CD4-positive, alpha-beta T cell (primary cell): ENCODE results near the gene PLEKHO1. TPM values are rescaled to one million over a fixed set of nuclear protein-coding genes. Genes with fewer than 3 reads are reported as not detected.
"Not testable (repeated sequence)": the region's sequence is repeated elsewhere in the genome, so short reads cannot be mapped to it uniquely, and the experiment has no call there.

ENCODE experiments used
- ATAC-seq: fragments of 200-7000 bp; cut with Tn5 transposase; one replicate; pipeline ENCODE4 v1.10.0; 2022; ENCODE audit warnings: mild to moderate bottlenecking; ENCODE audit not compliant: poor library complexity
- CTCF ChIA-PET: fragments of 350-600 bp; sonication (Branson Sonifier 250); formaldehyde crosslinking; loops from one replicate; lab custom pipeline; 2021; ENCODE audit warnings: antibody characterized with exemption, inconsistent platforms; lab: Charles Lee
- POLR2A ChIA-PET: fragments of 350-600 bp; sonication (Branson Sonifier 250); formaldehyde crosslinking; loops from one replicate; lab custom pipeline; 2021; ENCODE audit warnings: antibody characterized with exemption, inconsistent platforms; lab: Charles Lee
- DNase-seq, 14 experiments: peaks; one replicate each; pipeline ENCODE4 v3.0.0-alpha.2; 2013 to 2020; ENCODE audit warnings: mixed read lengths in 2 of 14
- H3K27ac ChIP-seq, 2 donors: one replicate each; pipeline versions ENCODE4 v1.5.1 to v1.7.0; 2013; ENCODE audit warnings: low read length in 2 of 2, low read depth in 1 of 2, mild to moderate bottlenecking in 1 of 2
- H3K27me3 ChIP-seq, 2 experiments: 1 replicate in 1 of 2; 2 replicates in 1 of 2; pipeline versions ENCODE4 v1.6.1 to v1.7.0; 2013; ENCODE audit warnings: low read length in 2 of 2, control low read depth in 1 of 2, mild to moderate bottlenecking in 1 of 2, moderate library complexity in 1 of 2; ENCODE audit not compliant: insufficient read depth in 2 of 2, control insufficient read depth in 1 of 2
- H3K36me3 ChIP-seq: one replicate; pipeline ENCODE4 v1.6.1; 2013; ENCODE audit warnings: low read length, control low read depth; ENCODE audit not compliant: insufficient read depth
- H3K4me1 ChIP-seq: one replicate; pipeline ENCODE4 v1.6.1; 2013; ENCODE audit warnings: low read length, control low read depth; ENCODE audit not compliant: insufficient read depth
- H3K4me3 ChIP-seq: one replicate; pipeline ENCODE4 v1.5.1; 2013; ENCODE audit warnings: mild to moderate bottlenecking, low read length, moderate library complexity
- H3K9me3 ChIP-seq, 2 experiments: 1 replicate in 1 of 2; 2 replicates in 1 of 2; pipeline versions ENCODE4 v1.6.1 to v1.7.0; 2013; ENCODE audit warnings: low read length in 2 of 2, mild to moderate bottlenecking in 2 of 2, control low read depth in 1 of 2, moderate library complexity in 1 of 2; ENCODE audit not compliant: control insufficient read depth in 1 of 2, insufficient read depth in 1 of 2
- H3K27ac Mint-ChIP-seq: one replicate; pipeline ENCODE4 v1.8.0; 2020; ENCODE audit warnings: mixed read lengths
- H3K27me3 Mint-ChIP-seq: one replicate; pipeline ENCODE4 v1.8.0; 2021; ENCODE audit warnings: mixed read lengths
- H3K36me3 Mint-ChIP-seq: one replicate; pipeline ENCODE4 v1.8.0; 2021; ENCODE audit warnings: low read depth, mixed read lengths
- H3K4me1 Mint-ChIP-seq: one replicate; pipeline ENCODE4 v1.8.0; 2021; ENCODE audit warnings: low read depth, mixed read lengths
- H3K4me3 Mint-ChIP-seq: one replicate; pipeline ENCODE4 v1.8.0; 2020; ENCODE audit warnings: mild to moderate bottlenecking, mixed read lengths
- H3K9me3 Mint-ChIP-seq: one replicate; pipeline ENCODE4 v1.8.0; 2020; ENCODE audit warnings: mixed read lengths
- intact Hi-C, 2 experiments: fragments of 100-400 bp; cut with DNase I in 1 of 2; cut with micrococcal nuclease in 1 of 2; formaldehyde crosslinking; loops; one replicate each; pipeline versions ENCODE4 v1.15.1 to v1.9.0; 2023 to 2025; cut with DNase I, micrococcal nuclease
- total RNA-seq, 174 experiments: library from RNA in 2 of 174; stranded (reverse) in 2 of 174; gene quantifications; one replicate each; pipeline ENCODE4 v1.2.3 and lab custom pipeline; 2021 to 2026
- TF ChIP-seq, protein P1 (sequence below): fragments of 200-600 bp; IDR thresholded peaks from one replicate; pipeline ENCODE4 v1.8.0; 2022; ENCODE audit warnings: antibody characterized with exemption, mild to moderate bottlenecking

Gene PLEKHO1
- total RNA-seq, 2 experiments from 2014 or later, result 97.6 to 110 TPM

DNA sequence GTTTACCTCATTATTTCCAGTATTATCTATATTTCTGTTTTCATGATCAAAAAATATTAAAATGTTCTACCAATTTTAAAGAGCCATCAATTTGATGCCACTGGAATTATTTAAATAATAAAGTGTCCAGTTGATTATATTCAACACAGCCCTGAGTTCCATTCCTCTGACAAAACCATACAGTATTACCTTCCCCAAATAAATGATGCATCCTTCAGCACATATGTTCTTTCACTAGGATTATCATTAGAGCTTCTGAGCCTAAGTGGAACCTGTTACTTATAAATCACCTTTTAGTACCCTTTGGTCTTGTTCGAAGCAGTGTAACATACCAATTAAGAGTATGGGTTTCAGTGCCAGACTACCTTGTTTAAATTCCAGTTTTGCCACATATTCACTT, 17.3 kb upstream of the PLEKHO1 start:
- ATAC-seq (no peak), DNase-seq (no peak)
- CTCF ChIA-PET, result no interaction called here
- Histone ChIP-seq H3K9me3 (no peaks in the 10 kb centered on the region), H3K27me3 (no peaks in the 10 kb centered on the region), H3K36me3 (no peaks in the 10 kb centered on the region), H3K4me3 (no peak overlapping the region), H3K27ac (no peak overlapping the region), H3K4me1 (no peaks in the 10 kb centered on the region)
- TF ChIP-seq, protein P1, sequence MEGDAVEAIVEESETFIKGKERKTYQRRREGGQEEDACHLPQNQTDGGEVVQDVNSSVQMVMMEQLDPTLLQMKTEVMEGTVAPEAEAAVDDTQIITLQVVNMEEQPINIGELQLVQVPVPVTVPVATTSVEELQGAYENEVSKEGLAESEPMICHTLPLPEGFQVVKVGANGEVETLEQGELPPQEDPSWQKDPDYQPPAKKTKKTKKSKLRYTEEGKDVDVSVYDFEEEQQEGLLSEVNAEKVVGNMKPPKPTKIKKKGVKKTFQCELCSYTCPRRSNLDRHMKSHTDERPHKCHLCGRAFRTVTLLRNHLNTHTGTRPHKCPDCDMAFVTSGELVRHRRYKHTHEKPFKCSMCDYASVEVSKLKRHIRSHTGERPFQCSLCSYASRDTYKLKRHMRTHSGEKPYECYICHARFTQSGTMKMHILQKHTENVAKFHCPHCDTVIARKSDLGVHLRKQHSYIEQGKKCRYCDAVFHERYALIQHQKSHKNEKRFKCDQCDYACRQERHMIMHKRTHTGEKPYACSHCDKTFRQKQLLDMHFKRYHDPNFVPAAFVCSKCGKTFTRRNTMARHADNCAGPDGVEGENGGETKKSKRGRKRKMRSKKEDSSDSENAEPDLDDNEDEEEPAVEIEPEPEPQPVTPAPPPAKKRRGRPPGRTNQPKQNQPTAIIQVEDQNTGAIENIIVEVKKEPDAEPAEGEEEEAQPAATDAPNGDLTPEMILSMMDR, result no peak
- H3K9me3 Mint-ChIP-seq, result no peaks in the 10 kb centered on the region
- H3K27ac Mint-ChIP-seq, result no peak overlapping the region
- peaks cover 6% of the 10 kb centered on the region for H3K36me3 Mint-ChIP-seq
- no peak overlapping the region for H3K4me3 Mint-ChIP-seq
- H3K4me1 Mint-ChIP-seq, result no peaks in the 10 kb centered on the region
- no peaks in the 10 kb centered on the region for H3K27me3 Mint-ChIP-seq
- intact Hi-C loops, result no loop called here
- POLR2A ChIA-PET, result no interaction called here

DNA sequence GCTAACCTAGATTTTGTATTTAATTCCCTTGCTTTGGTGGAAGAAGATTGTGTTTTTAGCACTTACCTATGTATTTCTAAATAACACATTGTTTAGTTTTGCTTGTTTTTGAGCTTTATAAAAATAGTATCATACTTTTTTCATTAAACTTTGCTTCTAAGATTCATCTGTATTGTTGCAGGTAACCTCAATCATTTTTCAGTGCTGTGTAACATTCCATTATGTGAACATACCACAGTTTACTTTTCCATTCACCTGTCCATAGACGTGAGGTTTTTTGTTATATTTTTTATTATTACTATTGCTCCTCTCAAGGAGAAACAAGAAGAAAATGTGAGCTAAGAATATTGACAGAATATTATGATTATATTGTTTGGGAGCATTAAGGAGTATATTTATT, 15.2 kb upstream of the PLEKHO1 start:
- Histone ChIP-seq H3K36me3 (no peaks in the 10 kb centered on the region), H3K27ac (no peak overlapping the region), H3K4me1 (no peaks in the 10 kb centered on the region), H3K4me3 (no peak overlapping the region), H3K27me3 (no peaks in the 10 kb centered on the region), H3K9me3 (no peaks in the 10 kb centered on the region)
- ChIA-PET POLR2A (interaction anchor here (0.8 to 1.2 kb wide), 2 partner anchors 15 to 40 kb away, joined by 3 read pairs; partner anchors contain the start of gene PLEKHO1), CTCF (no interaction called here)
- DNase-seq (no peak), ATAC-seq (no peak)
- Mint-ChIP-seq H3K27me3 (no peaks in the 10 kb centered on the region), H3K27ac (no peak overlapping the region), H3K36me3 (peaks cover 8% of the 10 kb centered on the region), H3K4me3 (no peak overlapping the region), H3K9me3 (no peaks in the 10 kb centered on the region), H3K4me1 (no peaks in the 10 kb centered on the region)
- intact Hi-C loops, result no loop called here
- TF ChIP-seq, protein P1, result no peak

DNA sequence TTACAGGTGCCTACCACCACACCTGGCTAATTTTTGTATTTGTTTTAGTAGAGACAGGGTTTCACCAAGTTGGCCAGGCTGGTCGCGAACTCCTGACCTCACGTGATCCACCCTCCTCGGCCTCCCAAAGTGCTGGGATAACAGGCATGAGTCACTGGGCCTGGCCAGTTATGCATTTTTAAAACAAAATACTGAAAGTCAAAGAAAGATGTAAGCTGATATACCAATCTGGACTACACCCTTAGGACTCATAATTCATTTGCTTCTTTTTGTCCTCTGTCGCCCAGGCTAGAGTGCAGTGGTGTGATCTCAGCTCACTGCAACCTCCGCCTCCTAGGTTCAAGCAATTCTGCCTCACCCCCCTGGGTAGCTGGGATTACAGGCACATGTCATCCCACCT, 14.3 kb upstream of the PLEKHO1 start:
- H3K27ac ChIP-seq, H3K36me3 Mint-ChIP-seq, H3K4me3 Mint-ChIP-seq, H3K27ac Mint-ChIP-seq, DNase-seq, H3K27me3 ChIP-seq, H3K27me3 Mint-ChIP-seq, H3K4me1 Mint-ChIP-seq, CTCF ChIA-PET, H3K9me3 Mint-ChIP-seq, intact Hi-C loops, H3K36me3 ChIP-seq, H3K4me3 ChIP-seq, ATAC-seq, H3K4me1 ChIP-seq, H3K9me3 ChIP-seq: not testable (repeated sequence)
- POLR2A ChIA-PET, result interaction anchor here (0.6 kb wide), 1 partner anchor 9 kb away, joined by 3 read pairs; no protein-coding TSS in a partner anchor

DNA sequence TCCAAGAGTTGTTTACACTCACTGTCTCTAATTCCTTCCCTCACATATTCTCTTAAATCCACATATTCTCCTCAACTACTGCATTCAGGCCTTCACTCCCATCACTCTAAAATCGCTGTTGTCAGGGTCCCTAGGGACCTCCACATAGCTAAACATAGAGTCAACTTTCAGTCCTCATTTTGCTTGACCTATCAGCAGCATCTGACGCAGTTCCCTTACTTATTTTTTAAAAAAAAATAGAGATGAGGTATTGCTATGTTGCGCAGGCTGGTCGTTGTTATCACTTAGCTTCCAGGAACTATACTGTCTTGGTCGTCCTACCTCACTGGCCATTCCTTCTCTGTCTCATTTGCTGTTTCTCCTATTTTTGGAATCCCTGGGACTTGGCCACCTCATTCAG, 11.7 kb upstream of the PLEKHO1 start:
- DNase-seq (no peak), ATAC-seq (no peak)
- no peak overlapping the region for H3K4me3 ChIP-seq
- H3K9me3 ChIP-seq, result no peaks in the 10 kb centered on the region
- no peak overlapping the region for H3K27ac ChIP-seq
- no peak overlapping the region for H3K27ac Mint-ChIP-seq
- CTCF ChIA-PET, result no interaction called here
- H3K4me3 Mint-ChIP-seq, result no peak overlapping the region
- intact Hi-C loops, result no loop called here
- no peaks in the 10 kb centered on the region for H3K4me1 Mint-ChIP-seq
- H3K27me3 ChIP-seq, result no peaks in the 10 kb centered on the region
- no peaks in the 10 kb centered on the region for H3K9me3 Mint-ChIP-seq
- TF ChIP-seq, protein P1, result no peak
- peaks cover 4% of the 10 kb centered on the region for H3K36me3 Mint-ChIP-seq
- no peaks in the 10 kb centered on the region for H3K4me1 ChIP-seq
- POLR2A ChIA-PET, result interaction anchor here (1.6 kb wide), 1 partner anchor 12 kb away, joined by 4 read pairs; the partner anchor contains the start of gene PLEKHO1
- H3K36me3 ChIP-seq, result no peaks in the 10 kb centered on the region
- H3K27me3 Mint-ChIP-seq, result no peaks in the 10 kb centered on the region
